Measurements from ENCODE around the gene EPB41L4B. TPM values are rescaled to one million over a fixed set of nuclear protein-coding genes. Genes with fewer than 3 reads are reported as not detected.

The EPB41L4B gene
- total RNA-seq, 1 donor from 2014 or later, result 4.7 TPM

GRCh38 chr9:109313351-109313750 lies 7.5 kb downstream of the EPB41L4B start:
- Histone ChIP-seq H3K27ac (no peak overlapping the region), H3K27me3 (no peaks in the 10 kb centered on the region), H3K36me3 (no peaks in the 10 kb centered on the region), H3K9me3 (no peaks in the 10 kb centered on the region), H3K4me3 (no peak overlapping the region), H3K4me1 (peaks cover 8% of the 10 kb centered on the region)
- DNase-seq (ENCODE audit: extremely low spot score in 2 of 2), result no peak
- TF ChIP-seq POLR2A (IDR thresholded peaks at IDR 0.05) (no peak), POLR2AphosphoS5 (IDR thresholded peaks at IDR 0.05; ENCODE audit: insufficient read depth in 1 of 2, low read depth in 1 of 2) (no peak)
- TF ChIP-seq, protein P1, sequence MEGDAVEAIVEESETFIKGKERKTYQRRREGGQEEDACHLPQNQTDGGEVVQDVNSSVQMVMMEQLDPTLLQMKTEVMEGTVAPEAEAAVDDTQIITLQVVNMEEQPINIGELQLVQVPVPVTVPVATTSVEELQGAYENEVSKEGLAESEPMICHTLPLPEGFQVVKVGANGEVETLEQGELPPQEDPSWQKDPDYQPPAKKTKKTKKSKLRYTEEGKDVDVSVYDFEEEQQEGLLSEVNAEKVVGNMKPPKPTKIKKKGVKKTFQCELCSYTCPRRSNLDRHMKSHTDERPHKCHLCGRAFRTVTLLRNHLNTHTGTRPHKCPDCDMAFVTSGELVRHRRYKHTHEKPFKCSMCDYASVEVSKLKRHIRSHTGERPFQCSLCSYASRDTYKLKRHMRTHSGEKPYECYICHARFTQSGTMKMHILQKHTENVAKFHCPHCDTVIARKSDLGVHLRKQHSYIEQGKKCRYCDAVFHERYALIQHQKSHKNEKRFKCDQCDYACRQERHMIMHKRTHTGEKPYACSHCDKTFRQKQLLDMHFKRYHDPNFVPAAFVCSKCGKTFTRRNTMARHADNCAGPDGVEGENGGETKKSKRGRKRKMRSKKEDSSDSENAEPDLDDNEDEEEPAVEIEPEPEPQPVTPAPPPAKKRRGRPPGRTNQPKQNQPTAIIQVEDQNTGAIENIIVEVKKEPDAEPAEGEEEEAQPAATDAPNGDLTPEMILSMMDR (IDR thresholded peaks at IDR 0.05), result no peak
- intact Hi-C loops (cut with DNase I), result no loop called here

GRCh38 chr9:109312783-109313182 lies 8.1 kb downstream of the EPB41L4B start:
- Histone ChIP-seq H3K27ac (no peak overlapping the region), H3K36me3 (no peaks in the 10 kb centered on the region), H3K4me1 (peaks cover 7% of the 10 kb centered on the region), H3K27me3 (no peaks in the 10 kb centered on the region), H3K4me3 (no peak overlapping the region), H3K9me3 (no peaks in the 10 kb centered on the region)
- TF ChIP-seq POLR2AphosphoS5 (IDR thresholded peaks at IDR 0.05; ENCODE audit: insufficient read depth in 1 of 2, low read depth in 1 of 2) (no peak), POLR2A (IDR thresholded peaks at IDR 0.05) (no peak)
- TF ChIP-seq, protein P1 (IDR thresholded peaks at IDR 0.05), result no peak
- DNase-seq (ENCODE audit: extremely low spot score in 2 of 2), result no peak
- intact Hi-C loops (cut with DNase I), result no loop called here

GRCh38 chr9:109311731-109312130 lies 9.1 kb downstream of the EPB41L4B start:
- H3K4me3 ChIP-seq, result no peak overlapping the region
- no peaks in the 10 kb centered on the region for H3K9me3 ChIP-seq
- H3K36me3 ChIP-seq, result no peaks in the 10 kb centered on the region
- no peak for TF ChIP-seq POLR2A (IDR thresholded peaks at IDR 0.05)
- TF ChIP-seq, protein P1 (IDR thresholded peaks at IDR 0.05), result no peak
- H3K4me1 ChIP-seq, result peaks cover 2% of the 10 kb centered on the region
- DNase-seq (ENCODE audit: extremely low spot score in 2 of 2), result no peak
- H3K27me3 ChIP-seq, result no peaks in the 10 kb centered on the region
- no peak overlapping the region for H3K27ac ChIP-seq
- intact Hi-C loops (cut with DNase I), result no loop called here

DNA sequence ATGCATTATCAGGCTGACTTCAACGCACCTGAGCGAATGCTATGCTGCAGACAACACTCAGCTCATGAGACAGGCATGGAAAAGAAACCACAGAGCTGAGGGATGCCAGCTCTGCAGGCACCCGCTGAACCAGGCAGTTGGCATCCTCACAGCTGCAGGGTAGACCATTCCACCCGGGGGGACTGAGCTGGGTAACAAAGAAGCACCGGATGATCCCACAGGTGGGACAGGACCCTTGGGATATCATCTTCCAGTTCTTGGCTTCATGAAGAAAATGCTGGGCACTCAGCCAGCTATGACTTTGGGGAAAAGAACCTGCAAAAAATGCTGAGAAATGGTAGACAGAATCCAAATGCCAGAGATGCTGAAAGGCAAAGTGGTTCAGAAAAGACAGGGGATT lies 9.6 kb downstream of the EPB41L4B start:
- no peaks in the 10 kb centered on the region for H3K36me3 ChIP-seq
- H3K4me3 ChIP-seq, result no peak overlapping the region
- H3K27ac ChIP-seq, result no peak overlapping the region
- no peaks in the 10 kb centered on the region for H3K4me1 ChIP-seq
- no peaks in the 10 kb centered on the region for H3K27me3 ChIP-seq
- no peak for DNase-seq (ENCODE audit: extremely low spot score in 2 of 2)
- TF ChIP-seq POLR2A (IDR thresholded peaks at IDR 0.05) (no peak), POLR2AphosphoS5 (IDR thresholded peaks at IDR 0.05; ENCODE audit: insufficient read depth in 1 of 2, low read depth in 1 of 2) (no peak)
- TF ChIP-seq, protein P1 (IDR thresholded peaks at IDR 0.05), result no peak
- intact Hi-C loops (cut with DNase I), result no loop called here
- H3K9me3 ChIP-seq, result no peaks in the 10 kb centered on the region

DNA sequence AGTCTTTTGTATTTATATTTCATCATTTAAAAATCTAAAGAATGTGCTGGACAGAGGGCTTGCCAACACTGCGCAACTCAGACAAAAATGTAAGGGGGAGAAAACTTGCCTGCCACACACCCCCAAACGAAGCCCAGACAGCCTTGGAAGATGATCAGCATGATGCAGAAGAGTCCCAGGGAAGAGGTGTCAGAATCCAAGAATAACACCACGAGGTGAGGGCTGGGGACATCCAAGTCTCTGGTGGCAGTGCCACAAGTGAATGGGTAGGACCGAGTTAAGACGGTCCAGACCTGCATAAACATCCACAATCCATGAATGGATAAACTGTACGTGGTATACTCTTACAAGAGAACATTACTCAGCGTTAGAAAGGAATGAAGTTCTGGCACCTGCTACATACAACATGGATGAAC lies 10.4 kb downstream of the EPB41L4B start:
- Histone ChIP-seq H3K27me3 (no peaks in the 10 kb centered on the region), H3K27ac (no peak overlapping the region), H3K9me3 (no peaks in the 10 kb centered on the region), H3K4me1 (no peaks in the 10 kb centered on the region), H3K36me3 (no peaks in the 10 kb centered on the region), H3K4me3 (no peak overlapping the region)
- TF ChIP-seq, protein P1 (IDR thresholded peaks at IDR 0.05), result no peak
- TF ChIP-seq POLR2AphosphoS5 (IDR thresholded peaks at IDR 0.05; ENCODE audit: insufficient read depth in 1 of 2, low read depth in 1 of 2), result no peak
- TF ChIP-seq POLR2A (IDR thresholded peaks at IDR 0.05), result no peak
- no peak for DNase-seq (ENCODE audit: extremely low spot score in 2 of 2)
- intact Hi-C loops (cut with DNase I), result no loop called here
